Prostate gland (tissue), 2 donors: ENCODE measurements around the gene PHF12.
A peak's percentile ranks its signal among the peaks of the same experiment; 100 is the strongest.

Experiments used
- POLR2A ChIP-seq: fragments of 450-650 bp; IDR thresholded peaks from one replicate; pipeline ENCODE4 v1.6.1; 2016; ENCODE audit warnings: antibody characterized with exemption, mild to moderate bottlenecking
- POLR2AphosphoS5 ChIP-seq: sonication (generic); formaldehyde crosslinking; IDR thresholded peaks from one replicate; pipeline ENCODE4 v1.6.1; 2017; ENCODE audit warnings: antibody characterized with exemption
- TF ChIP-seq, protein P1 (sequence below), 4 experiments: fragments of 200-600 bp in 2 of 4; fragments of 450-650 bp in 2 of 4; sonication (generic) in 2 of 4; IDR thresholded peaks; 1 replicate in 3 of 4; 2 replicates in 1 of 4; pipeline ENCODE4 v1.5.1; 2016 to 2019; ENCODE audit warnings: antibody characterized with exemption in 4 of 4, mild to moderate bottlenecking in 2 of 4, moderate library complexity in 2 of 4

DNA sequence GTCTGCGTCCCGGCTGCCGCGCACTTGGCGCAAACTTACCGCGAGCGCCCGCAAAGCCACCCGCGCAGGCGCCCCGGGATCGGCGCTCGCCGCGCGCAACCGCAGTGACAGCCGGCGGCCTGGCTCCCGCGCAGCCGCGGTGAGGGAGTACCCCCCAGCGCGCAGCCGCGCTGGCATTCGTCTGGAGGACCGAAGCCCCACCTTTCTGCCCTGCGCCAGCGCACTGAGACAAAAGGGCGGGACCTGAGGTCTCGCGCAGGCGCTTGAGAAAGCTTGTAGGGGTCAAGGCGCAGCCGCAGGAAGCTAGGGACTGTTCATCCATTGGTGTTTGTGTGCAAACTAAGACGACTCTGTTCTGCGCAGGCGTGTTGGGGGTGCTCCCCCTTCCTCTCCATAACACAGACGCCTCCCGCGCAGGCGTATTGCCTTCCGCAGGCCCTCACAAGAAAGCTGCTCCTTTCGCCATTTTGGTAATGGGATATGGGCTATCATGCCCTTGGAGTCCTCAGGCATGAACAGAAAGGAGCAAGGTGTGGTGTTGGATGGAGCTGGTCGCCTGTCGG, at the start of gene PHF12:
- TF ChIP-seq, protein P1, sequence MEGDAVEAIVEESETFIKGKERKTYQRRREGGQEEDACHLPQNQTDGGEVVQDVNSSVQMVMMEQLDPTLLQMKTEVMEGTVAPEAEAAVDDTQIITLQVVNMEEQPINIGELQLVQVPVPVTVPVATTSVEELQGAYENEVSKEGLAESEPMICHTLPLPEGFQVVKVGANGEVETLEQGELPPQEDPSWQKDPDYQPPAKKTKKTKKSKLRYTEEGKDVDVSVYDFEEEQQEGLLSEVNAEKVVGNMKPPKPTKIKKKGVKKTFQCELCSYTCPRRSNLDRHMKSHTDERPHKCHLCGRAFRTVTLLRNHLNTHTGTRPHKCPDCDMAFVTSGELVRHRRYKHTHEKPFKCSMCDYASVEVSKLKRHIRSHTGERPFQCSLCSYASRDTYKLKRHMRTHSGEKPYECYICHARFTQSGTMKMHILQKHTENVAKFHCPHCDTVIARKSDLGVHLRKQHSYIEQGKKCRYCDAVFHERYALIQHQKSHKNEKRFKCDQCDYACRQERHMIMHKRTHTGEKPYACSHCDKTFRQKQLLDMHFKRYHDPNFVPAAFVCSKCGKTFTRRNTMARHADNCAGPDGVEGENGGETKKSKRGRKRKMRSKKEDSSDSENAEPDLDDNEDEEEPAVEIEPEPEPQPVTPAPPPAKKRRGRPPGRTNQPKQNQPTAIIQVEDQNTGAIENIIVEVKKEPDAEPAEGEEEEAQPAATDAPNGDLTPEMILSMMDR (IDR thresholded peaks at IDR 0.05) = peak in 2 of 4 experiments; percentile 0 to 41
- TF ChIP-seq POLR2AphosphoS5 = peak; percentile 87
- TF ChIP-seq POLR2A = peak; percentile 71
